ENCODE measurements around the gene GRPEL1. TPM values are rescaled to one million over a fixed set of nuclear protein-coding genes. Genes with fewer than 3 reads are reported as not detected.

GRPEL1 gene
- total RNA-seq, 1 donor from 2014 or later, result 48.0 TPM

GRCh38 chr4:7068279-7068842 is 497 bp upstream of the GRPEL1 start:
- intact Hi-C loops (cut with micrococcal nuclease), result loop anchor here (1.0 to 2.0 kb wide), 10 partner anchors 25 to 799 kb away; partner anchors contain the start of genes BLOC1S4, KIAA0232, MRFAP1 and MRFAP1L1

DNA sequence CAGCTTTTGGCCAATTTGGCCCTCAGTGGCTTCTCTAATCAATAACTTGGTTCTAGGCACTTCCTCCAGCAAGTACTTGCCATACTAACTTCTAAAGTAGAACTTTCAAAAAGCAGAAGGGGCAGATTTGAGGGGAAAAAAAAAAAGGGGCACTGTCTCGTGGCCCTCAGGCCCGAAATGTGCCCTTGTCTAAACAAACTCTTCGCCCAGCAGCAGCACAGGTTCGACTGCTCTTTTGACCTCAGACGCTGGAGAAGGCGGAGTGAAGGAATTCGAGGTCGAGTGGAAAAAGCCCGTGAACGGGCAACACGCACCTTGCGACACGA is 775 bp downstream of the GRPEL1 start:
- intact Hi-C loops (cut with micrococcal nuclease), result no loop called here

DNA sequence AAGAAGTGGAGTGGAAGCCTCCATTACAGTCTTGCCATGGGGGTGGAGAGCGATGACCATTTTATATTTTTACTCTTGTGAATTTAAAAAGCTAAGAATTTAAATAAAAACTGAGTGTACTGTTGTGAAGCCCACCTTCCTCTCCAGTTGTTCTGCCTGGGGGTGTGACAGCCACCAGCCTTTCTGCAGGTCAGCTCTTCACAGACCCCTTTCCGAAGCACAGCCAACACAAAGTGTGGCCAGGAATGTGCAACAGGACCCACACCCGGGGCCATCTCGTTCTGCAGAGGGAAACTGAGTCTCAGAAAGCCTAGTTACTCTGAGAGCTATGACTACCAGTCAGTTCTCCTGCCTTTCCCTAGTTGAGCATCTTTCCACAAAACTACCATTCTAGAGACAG is 1.4 kb downstream of the GRPEL1 start:
- intact Hi-C loops (cut with micrococcal nuclease), result no loop called here

DNA sequence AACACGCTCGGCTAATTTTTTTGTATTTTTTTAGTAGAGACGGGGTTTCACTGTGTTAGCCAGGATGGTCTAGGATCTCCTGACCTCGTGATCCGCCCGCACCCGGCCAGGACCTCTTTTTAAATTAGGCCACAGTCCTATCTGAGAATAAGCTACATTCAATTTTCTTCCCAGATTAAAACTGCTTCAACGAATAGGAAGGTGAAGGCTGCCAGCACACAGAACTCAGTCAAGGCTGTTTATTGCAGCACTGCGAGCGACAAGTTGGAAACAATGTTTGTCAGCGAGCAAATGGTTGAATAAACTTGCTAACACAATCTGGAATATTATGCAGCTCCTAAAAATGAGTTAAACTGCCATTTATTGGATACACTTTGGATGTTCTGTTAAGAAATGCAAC is 1.9 kb downstream of the GRPEL1 start:
- intact Hi-C loops (cut with micrococcal nuclease), result no loop called here

DNA sequence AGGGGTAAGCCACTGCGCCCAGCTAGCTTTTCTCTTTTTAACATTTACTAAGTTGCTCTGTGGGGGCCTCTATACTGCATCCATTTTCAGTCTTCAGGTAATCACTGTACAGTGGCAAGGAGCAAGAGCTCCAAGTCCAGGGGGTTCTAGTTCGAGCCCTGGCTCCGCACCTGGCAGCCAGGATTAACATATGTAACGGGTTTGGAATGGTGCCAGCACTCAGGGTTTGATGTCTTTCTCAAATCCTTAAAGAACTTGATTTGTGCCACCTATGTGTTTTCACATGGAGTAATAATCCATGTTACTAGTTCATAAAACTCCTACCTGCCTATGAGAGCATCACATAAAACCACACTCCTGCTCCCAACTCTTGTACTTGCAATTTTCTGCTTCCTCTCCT is 4.5 kb downstream of the GRPEL1 start:
- intact Hi-C loops (cut with micrococcal nuclease), result no loop called here

DNA sequence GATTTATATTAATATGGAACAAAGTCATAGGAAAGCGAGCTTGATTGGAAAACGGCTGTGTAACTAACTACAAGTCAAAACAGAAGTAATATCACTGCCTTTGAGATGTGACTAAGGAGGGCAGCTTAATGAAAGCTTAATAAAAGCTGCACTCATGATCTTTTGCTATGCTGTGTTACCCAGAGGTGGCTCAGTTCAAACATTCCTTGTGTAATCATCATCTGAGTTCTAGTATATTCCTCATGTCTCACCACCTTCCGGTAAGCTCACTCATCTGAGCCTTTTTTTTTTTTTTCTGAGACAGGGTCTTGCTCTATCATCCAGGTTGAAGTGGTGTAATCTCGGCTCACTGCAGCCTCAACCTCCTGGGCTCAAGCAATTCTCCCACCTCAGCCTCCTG is 5.0 kb downstream of the GRPEL1 start:
- intact Hi-C loops (cut with micrococcal nuclease), result no loop called here

DNA sequence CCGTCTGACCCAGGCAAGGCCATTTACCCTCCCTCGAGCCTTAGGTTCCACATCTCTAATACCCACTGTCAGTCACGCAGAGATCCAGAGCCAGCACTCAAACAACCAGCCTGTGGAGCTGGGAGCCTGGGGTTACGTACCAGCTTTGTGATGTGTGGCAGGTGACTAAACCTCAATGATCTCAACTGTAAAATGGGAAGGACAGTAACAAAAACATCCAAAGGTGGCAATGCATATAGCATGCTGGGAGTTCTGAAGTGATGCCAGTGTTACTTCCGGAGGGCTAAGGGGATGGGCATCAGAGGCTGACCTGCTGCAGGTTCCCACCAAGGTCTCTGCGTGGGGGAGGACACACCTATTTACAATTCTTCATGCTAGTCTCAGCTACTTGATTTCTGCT is 6.0 kb downstream of the GRPEL1 start:
- intact Hi-C loops (cut with micrococcal nuclease), result no loop called here

GRCh38 chr4:7060346-7061150 is 7.3 kb downstream of the GRPEL1 start:
- intact Hi-C loops (cut with micrococcal nuclease), result no loop called here

DNA sequence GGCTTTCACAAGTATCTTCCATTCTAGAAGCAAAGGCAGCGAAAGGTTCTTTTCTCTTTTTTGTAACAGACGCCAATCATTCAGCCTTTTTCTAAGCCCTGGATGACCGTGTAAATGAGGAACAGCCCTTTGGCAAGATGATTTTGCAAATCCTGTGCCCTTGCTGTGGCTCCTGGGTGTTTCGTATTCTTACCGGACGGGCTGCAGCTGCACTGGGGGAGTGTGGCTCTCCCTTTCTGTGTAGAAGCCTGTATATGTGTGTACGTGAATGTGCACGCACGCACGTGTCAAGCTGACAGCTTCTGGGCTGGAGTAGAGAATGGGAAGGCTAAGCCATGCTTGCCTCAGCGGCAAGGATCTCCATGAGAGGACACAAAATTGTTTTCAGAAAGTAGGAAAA is 8.2 kb downstream of the GRPEL1 start:
- intact Hi-C loops (cut with micrococcal nuclease), result no loop called here

GRCh38 chr4:7058792-7059191 is 9.1 kb downstream of the GRPEL1 start:
- intact Hi-C loops (cut with micrococcal nuclease), result no loop called here

DNA sequence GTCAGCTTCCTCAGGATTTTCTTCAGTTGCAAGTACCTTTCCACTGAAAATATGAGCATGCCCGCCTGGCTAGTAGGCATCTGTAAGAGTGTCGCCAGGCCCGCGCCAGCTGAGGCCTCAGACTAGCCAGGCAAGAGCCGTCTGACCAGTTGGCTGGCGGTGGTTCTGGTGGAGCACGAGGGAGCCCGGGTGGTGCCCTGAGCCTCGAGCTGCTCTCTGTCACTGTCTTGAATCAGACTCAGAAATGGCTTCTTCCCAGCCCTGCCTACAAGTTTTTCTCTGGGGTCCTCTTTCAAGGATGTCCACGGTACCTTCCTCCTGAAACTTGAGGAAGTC is 11.9 kb downstream of the GRPEL1 start:
- intact Hi-C loops (cut with micrococcal nuclease), result no loop called here

DNA sequence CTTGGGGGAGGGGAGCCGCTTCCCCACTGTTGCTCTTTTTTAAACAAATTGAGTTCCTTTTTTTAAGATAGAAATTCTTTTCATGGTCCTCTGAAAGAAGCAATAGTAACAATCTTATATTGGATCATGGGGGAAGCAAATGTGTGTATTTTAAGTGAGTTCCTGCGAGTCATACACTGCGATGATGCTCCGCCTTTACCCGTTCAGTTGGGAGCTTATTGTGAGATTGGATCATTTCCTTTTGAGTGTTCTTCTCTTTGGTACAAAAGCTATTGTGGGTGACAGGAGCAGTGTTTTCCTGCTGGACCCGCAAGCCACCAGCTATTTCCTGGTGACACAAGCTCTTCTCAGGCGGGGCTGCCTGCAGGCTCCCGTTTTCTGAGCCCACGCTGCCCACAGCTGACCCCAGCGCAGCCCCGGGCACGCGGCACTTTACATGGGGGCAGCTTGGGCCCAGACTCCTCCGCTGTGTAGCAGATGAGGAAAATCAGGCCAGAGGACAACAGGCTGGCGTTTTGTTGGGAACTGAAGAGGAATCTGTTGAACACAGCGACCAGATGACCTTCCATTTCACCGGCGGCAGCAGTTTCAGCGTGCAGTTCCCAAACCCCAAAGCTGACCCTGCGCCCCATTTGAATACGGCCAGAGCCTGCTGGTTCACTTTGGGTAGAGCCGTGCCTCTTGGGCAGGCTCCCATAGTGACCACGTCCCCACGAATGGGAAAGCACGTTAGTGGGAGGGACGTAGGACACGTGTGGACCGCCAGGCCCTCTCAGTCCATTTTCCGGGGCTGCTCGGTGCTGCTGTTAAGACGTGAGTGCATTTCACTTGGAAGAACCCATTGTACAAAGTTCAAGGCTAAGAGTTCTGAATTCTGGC is 12.5 kb downstream of the GRPEL1 start:
- intact Hi-C loops (cut with micrococcal nuclease), result no loop called here

DNA sequence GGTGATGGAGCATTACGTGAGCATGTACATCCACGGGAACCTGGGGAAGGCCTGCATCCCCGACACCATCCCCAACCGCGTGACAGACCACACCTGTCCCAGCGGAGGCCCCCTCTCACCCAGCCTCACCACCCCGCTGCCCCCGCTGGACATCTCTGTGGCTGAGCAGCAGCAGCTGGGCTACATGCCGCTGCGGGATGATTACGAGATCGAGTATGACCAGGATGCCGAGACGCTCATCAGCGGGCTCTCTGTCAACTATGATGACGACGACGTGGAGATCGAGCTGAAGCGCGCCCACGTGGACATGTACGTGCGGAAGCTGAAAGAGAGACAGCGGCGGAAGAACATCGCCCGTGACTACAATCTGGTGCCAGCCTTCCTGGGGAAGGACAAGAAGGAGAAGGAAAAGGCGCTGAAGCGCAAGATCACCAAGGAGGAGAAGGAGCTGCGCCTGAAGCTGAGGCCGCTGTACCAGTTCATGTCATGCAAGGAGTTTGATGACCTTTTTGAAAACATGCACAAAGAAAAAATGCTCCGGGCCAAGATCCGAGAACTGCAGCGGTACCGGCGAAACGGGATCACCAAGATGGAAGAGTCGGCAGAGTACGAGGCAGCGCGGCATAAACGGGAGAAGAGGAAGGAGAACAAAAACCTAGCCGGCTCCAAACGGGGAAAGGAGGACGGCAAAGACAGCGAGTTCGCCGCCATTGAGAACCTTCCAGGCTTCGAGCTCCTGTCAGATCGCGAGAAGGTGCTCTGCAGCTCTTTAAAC is 13.6 kb downstream of the GRPEL1 start:
- intact Hi-C loops (cut with micrococcal nuclease), result no loop called here

GRCh38 chr4:7052923-7053715 is 14.7 kb downstream of the GRPEL1 start:
- intact Hi-C loops (cut with micrococcal nuclease), result no loop called here

DNA sequence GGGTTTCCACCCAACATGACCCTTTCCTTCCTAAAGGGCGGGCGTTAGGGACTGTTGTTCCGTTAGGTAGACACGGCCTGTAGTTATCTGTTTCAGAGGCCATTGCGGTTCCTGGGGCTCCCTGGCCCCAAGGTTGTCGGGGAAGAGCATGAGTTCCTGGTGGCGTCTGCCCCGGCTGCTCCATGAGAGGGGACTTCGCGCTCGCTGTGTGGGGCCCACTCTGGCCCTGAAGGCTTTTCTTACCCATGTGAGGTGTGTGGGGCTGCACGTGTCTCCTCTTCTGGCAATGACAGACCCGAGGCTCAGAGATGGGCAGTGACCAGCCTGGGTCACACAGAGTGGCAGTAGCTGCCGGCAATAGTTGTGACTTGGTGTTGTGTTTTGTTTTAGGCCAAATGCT is 15.6 kb downstream of the GRPEL1 start:
- intact Hi-C loops (cut with micrococcal nuclease), result no loop called here

DNA sequence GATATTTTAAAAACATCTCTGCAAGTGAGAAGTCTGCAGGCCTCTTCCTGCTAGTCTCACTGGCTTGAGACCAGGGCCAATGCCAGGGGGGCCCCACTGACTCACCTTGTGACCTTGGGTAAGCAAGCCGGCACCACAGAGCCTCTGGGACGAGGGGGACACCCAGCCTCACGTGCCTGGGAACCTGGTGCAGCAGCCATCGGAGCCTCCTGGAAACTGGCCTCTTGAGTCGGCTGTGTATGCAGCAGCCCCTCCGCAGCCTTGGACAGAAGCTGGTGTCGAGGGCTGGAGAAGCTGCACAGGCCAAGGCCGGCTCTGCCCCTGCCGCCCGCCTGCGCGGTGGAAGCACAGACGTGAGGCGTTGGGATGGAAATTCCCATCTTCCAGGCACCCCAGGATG is 16.0 kb downstream of the GRPEL1 start:
- intact Hi-C loops (cut with micrococcal nuclease), result no loop called here

DNA sequence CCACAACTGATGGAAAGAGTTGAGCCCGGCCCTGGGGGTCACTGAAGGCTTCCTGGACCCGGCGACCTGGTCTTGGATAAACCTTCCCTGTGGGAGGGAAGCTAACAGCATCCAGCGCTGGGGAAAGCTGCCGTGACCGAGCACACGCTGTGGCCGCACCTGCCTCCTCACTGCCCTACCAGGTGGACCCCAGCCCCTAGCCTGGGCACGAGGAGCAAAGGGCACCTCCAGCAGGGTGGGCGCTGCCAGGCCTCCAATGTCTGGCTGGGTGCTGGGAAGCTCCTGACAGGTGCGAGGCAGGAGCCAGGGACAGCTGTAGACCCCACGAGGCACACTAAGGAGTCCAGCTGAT is 16.7 kb downstream of the GRPEL1 start:
- intact Hi-C loops (cut with micrococcal nuclease), result no loop called here

DNA sequence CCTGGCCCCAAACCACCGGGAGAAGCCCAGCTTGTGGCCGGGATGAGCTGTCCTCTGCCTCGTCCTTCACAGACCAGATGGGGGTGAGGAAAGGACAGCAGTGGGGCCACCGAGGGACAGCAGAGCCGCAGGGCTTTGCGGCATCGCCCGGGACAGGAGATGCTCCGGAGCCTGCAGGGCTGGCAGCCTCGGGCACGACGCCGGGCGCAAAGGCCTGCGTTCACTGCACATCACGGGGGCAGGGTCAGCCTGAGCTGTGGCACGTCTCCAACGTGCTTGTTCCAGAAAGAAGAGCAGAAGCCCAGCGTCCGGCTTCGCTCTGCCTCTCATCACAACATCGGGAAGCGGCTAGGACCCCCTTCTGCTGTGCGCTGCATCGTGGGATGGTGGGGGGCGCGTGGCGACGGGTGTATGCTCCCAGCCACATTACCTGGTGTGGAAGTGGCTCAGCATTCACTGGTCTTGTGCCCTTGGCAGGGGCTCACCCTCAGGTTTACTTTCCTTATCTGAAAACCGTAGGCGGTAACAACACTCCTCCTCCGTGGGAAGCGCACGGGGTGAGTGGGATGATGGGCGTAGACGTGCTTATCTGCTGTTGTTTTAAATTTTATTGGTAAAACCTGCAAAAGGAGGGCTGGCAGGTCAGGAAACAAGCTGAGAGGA is 17.3 kb downstream of the GRPEL1 start:
- intact Hi-C loops (cut with micrococcal nuclease), result no loop called here

DNA sequence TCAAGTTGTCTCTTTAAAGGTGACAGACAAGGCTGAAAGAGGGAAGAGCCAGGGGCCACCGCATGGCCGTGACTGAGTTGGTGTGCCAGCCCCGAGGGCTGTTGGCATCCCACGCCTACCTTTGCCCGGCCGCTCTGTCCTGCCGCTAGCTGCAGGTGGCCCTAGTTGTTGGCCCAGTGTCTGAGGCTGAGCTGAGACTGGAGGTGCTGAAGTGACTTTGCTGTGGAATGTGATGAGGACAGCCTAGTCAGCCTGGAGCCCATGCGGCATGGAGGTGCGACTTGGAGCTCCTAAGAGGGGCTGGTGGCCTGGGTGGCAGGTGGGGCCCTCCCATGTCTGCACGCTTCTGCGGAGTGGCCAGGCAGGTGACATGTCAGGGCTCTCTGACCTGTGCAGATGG is 18.1 kb downstream of the GRPEL1 start:
- intact Hi-C loops (cut with micrococcal nuclease), result no loop called here

DNA sequence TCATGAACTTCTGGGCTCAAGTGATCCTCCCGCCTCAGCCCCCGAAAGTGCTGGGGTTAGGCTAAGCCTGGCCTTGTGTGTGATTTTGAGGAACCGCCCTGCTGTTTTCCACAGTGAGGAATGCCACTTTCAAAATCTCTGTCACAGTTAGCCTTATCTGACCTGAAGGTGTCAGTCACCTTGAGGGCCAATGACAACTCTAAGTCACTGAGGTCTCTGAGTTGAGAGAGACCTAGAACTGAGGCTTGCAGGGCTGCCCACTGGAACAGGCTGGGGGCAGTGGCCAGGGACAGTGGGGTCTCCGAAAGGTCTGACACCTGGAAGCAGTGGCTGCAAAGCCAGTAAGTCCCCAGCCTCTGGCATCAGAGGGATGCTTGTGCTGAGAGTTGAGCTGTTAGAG is 18.6 kb downstream of the GRPEL1 start:
- intact Hi-C loops (cut with micrococcal nuclease), result no loop called here

All from T-helper 2 cell treated with Interferon-gamma antibody and Interleukin-4, amounts not matched to agents 100 ng/mL and 5 ng/mL, for 36 hours (primary cell).